VCaP (cell line): ENCODE results near the gene UST.
"Not testable (repeated sequence)": the region's sequence is repeated elsewhere in the genome, so short reads cannot be mapped to it uniquely, and the experiment has no call there.

Experiments used
- H3K27ac ChIP-seq: fragments of 450-650 bp; 2 replicates; pipeline ENCODE4 v1.5.1; 2017
- CTCF ChIP-seq: fragments of 450-650 bp; conservative IDR thresholded peaks from 2 replicates; pipeline ENCODE4 v1.5.1; 2017; ENCODE audit warnings: mild to moderate bottlenecking, moderate library complexity

The UST gene

DNA sequence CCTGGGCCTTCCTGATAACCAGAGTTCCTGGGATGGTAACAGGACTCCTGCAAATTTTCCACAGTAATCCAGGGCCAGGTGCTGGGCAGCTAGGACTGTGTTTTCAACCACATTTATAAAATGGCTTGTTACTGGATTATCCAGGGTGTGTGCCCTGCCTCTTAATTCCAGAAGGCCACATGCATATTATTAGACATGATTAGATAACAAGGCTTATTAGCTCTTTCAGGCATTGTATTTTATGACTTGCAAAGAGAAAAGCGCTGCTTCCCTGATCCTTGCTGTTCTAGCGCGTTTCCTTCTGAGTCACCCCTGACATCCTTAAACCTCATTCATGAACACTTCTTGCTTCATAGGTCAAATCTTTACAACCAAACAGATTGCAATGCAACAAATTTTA lies 208.6 kb downstream of the UST start:
- no peak for TF ChIP-seq CTCF
- H3K27ac ChIP-seq, result no peak overlapping the region

- H3K27ac ChIP-seq, result not testable (repeated sequence)
These were observed 209.3 kb downstream of the UST start for GRCh38 chr6:148956163-148956562.

DNA sequence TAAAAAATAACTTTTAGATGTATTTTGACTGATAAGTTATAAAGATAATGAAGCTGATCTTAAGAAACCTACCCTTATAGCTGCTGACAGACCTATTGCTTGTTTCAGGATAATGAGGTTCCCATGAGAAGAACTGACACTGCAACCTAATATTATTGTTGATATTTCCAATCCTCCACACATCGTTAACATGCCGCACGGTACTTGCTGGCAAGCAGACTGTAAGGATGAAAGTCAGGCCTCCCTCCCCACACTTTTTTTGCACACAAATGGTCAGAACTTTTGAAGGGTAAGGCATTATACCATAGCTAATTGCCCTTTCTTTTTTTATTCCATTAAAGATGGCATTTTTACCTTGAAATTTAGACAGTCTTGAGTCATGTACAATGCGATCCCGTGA lies 210.9 kb downstream of the UST start:
- no peak overlapping the region for H3K27ac ChIP-seq
- TF ChIP-seq CTCF, result no peak

GRCh38 chr6:148959008-148959407 lies 212.2 kb downstream of the UST start:
- peak; percentile 31 for TF ChIP-seq CTCF
- H3K27ac ChIP-seq, result no peak overlapping the region

DNA sequence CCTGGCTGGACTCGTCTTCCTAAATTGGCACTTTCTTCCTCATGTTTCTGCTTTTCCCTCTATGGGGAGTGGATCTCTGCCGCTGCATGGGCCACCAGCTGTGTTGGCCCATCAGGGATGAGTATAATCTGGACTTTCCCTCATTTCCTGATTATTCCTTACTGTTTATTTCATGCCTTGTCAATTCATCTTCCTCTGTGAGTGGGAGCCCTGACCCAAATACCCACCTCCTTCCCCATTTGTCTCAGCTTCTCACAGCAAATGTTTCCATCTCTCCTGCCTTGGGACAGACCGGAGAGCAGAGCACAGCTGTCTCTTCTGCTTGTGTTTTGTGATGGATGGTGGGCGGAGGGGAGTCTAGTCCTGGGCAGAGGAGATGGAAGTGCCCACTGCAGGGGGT lies 212.7 kb downstream of the UST start:
- no peak for TF ChIP-seq CTCF
- no peak overlapping the region for H3K27ac ChIP-seq

GRCh38 chr6:148962854-148963515 lies 216.2 kb downstream of the UST start:
- H3K27ac ChIP-seq, result no peak overlapping the region
- no peak for TF ChIP-seq CTCF

DNA sequence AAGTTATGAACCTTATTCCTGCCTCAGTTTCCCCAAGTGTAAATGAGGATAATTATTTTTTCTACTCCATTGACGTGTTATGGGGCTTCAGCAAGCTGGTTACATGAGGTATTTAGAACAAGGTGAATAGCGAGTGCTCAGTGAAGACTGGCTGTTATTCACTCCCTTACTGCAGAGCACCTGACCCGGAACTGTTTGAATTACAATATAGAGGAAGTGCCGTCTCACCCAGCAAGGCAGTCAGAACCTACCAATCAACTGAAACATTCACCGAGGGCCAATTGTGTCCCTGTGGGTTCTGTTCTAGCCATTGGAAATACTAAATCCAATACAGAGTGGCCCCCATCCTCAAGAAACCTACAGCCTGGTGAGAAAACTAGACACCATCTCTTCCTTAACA lies 216.9 kb downstream of the UST start:
- TF ChIP-seq CTCF, result no peak
- no peak overlapping the region for H3K27ac ChIP-seq

GRCh38 chr6:148964467-148964866 lies 217.6 kb downstream of the UST start:
- H3K27ac ChIP-seq, result no peak overlapping the region
- no peak for TF ChIP-seq CTCF
